WI38 (cell line): ENCODE measurements around the gene PHACTR4.

Experiments used
- H3K4me3 ChIP-seq: 2 replicates; pipeline ENCODE4 v1.5.1; 2011; ENCODE audit warnings: low read depth, mild to moderate bottlenecking, control low read depth, low read length
- TF ChIP-seq, protein P1 (sequence below): IDR thresholded peaks from 2 replicates; pipeline ENCODE4 v1.5.1; 2012; ENCODE audit warnings: low read depth, mild to moderate bottlenecking, control low read depth, low read length

Gene PHACTR4

GRCh38 chr1:28394136-28394535 lies 24.6 kb downstream of the PHACTR4 start:
- TF ChIP-seq, protein P1, sequence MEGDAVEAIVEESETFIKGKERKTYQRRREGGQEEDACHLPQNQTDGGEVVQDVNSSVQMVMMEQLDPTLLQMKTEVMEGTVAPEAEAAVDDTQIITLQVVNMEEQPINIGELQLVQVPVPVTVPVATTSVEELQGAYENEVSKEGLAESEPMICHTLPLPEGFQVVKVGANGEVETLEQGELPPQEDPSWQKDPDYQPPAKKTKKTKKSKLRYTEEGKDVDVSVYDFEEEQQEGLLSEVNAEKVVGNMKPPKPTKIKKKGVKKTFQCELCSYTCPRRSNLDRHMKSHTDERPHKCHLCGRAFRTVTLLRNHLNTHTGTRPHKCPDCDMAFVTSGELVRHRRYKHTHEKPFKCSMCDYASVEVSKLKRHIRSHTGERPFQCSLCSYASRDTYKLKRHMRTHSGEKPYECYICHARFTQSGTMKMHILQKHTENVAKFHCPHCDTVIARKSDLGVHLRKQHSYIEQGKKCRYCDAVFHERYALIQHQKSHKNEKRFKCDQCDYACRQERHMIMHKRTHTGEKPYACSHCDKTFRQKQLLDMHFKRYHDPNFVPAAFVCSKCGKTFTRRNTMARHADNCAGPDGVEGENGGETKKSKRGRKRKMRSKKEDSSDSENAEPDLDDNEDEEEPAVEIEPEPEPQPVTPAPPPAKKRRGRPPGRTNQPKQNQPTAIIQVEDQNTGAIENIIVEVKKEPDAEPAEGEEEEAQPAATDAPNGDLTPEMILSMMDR, result no peak
- H3K4me3 ChIP-seq, result no peak overlapping the region

GRCh38 chr1:28395181-28395580 lies 25.6 kb downstream of the PHACTR4 start:
- no peak overlapping the region for H3K4me3 ChIP-seq
- TF ChIP-seq, protein P1, result no peak

GRCh38 chr1:28401760-28402159 lies 32.2 kb downstream of the PHACTR4 start:
- TF ChIP-seq, protein P1, result no peak
- H3K4me3 ChIP-seq, result no peak overlapping the region

GRCh38 chr1:28409090-28409489 lies 39.5 kb downstream of the PHACTR4 start:
- TF ChIP-seq, protein P1, result no peak
- H3K4me3 ChIP-seq, result no peak overlapping the region

DNA sequence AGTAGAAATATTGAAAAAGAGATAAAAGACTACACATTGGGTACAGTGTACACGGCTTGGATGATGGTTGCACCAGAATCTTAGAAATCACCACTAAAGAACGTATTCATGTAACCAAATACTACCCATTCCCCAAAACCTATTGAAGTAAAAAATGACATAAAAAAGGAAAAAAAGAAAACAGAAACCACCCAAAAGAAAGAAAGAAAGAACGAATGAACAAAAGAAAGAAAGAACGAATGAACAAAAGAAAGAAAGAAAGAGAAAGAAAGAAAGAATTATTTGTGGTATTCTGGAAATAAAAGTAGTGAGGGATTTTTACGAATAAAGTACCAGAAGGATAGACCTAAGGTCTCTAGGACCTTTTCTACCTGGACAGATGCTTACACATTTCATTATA lies 42.1 kb downstream of the PHACTR4 start:
- H3K4me3 ChIP-seq, result no peak overlapping the region
- TF ChIP-seq, protein P1, result no peak

DNA sequence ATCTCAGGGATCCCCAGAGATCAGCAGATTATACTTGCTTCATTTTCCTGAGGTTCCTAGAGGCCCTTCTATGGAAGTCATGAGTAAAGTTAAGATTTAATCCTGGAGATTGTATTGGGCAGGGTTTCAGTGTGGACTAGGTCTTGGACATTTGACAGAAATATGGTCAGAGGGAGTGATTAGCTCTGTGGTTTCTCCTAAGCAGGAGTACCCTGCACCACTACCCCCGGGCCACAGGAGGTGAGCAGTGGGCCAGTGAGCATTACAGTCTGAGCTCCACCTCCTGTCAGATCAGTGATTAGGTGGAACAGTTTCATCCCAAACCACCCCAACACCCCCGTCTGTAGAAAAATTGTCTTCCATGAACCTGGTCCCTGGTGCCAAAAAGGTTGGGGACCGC lies 43.2 kb downstream of the PHACTR4 start:
- TF ChIP-seq, protein P1, result no peak

GRCh38 chr1:28416509-28417194 lies 47.1 kb downstream of the PHACTR4 start:
- no peak overlapping the region for H3K4me3 ChIP-seq
- TF ChIP-seq, protein P1, result no peak

More for the DNA sequence above, 43.2 kb downstream of the PHACTR4 start:
- H3K4me3 ChIP-seq, result no peak overlapping the region
